Kidney (tissue), 14 donors: Measurements from ENCODE around the gene IGSF22. TPM values are rescaled to one million over a fixed set of nuclear protein-coding genes. Genes with fewer than 3 reads are reported as not detected.

Source experiments
- DNase-seq, 5 donors: peaks; one replicate each; pipeline ENCODE4 v3.0.0-alpha.2; 2013 to 2020
- FAIRE-seq: peaks from 2 replicates; lab custom pipeline; 2012; peaks lifted over from hg19 to GRCh38; lab: Jason Lieb, UNC
- H3K27ac ChIP-seq, 2 donors: one replicate each; pipeline ENCODE4 v1.7.0; 2013; ENCODE audit warnings: low read depth in 2 of 2, low read length in 2 of 2, inconsistent platforms in 1 of 2
- H3K27me3 ChIP-seq: one replicate; pipeline ENCODE4 v1.7.1; 2013; ENCODE audit warnings: low read length, inconsistent platforms; ENCODE audit not compliant: control insufficient read depth, insufficient read depth
- H3K36me3 ChIP-seq, 3 donors: one replicate each; pipeline versions ENCODE4 v1.7.0 to v1.7.1; 2013; ENCODE audit warnings: low read length in 3 of 3, control low read depth in 1 of 3, inconsistent platforms in 1 of 3; ENCODE audit not compliant: insufficient read depth in 3 of 3, control insufficient read depth in 2 of 3
- H3K4me1 ChIP-seq, 3 donors: one replicate each; pipeline versions ENCODE4 v1.7.0 to v1.7.1; 2013; ENCODE audit warnings: low read length in 3 of 3, inconsistent platforms in 1 of 3, low read depth in 1 of 3; ENCODE audit not compliant: control insufficient read depth in 2 of 3, insufficient read depth in 2 of 3
- H3K4me3 ChIP-seq, 3 donors: one replicate each; pipeline versions ENCODE4 v1.7.0 to v1.8.1; 2013; ENCODE audit warnings: low read length in 3 of 3, control low read depth in 1 of 3, inconsistent platforms in 1 of 3
- H3K9ac ChIP-seq, 3 donors: one replicate each; pipeline versions ENCODE4 v1.7.0 to v1.7.1; 2013; ENCODE audit warnings: low read length in 3 of 3, control low read depth in 1 of 3, inconsistent platforms in 1 of 3
- H3K9me3 ChIP-seq, 3 donors: one replicate each; pipeline versions ENCODE4 v1.7.0 to v1.7.1; 2013; ENCODE audit warnings: low read length in 3 of 3, control low read depth in 1 of 3, inconsistent platforms in 1 of 3; ENCODE audit not compliant: control insufficient read depth in 2 of 3, insufficient read depth in 1 of 3
- CTCF ChIP-seq: IDR thresholded peaks from 3 replicates; pipeline ENCODE4 v1.5.1; 2012; ENCODE audit warnings: mild to moderate bottlenecking, moderate library complexity, borderline replicate concordance; ENCODE audit not compliant: insufficient read depth; ENCODE audit errors: extremely low read depth
- intact Hi-C: fragments of 100-400 bp; cut with DNase I; formaldehyde crosslinking; loops from one replicate; pipeline ENCODE4 v1.11.1; 2022
- polyA plus RNA-seq: library from polyadenylated mRNA; stranded (reverse); fragments of 350-450 nt; fragmentation: Illumina TruSeq; extraction: RNeasy Lipid Tissue Mini Kit (QIAGEN cat#74804); gene quantifications from one replicate; pipeline ENCODE4 v1.2.3, GENCODE V29; 2014; ENCODE audit warnings: low read depth, low replicate concordance; ENCODE audit not compliant: insufficient read depth
- total RNA-seq: library from RNA; stranded (reverse); fragmentation: NEBNext Ultra II Directional; extraction: Animal tissue kit (Norgen Biotek cat#: 25700); gene quantifications from one replicate; pipeline ENCODE4 v1.2.1, GENCODE V29; 2021
- donor health status: control.
- donor health status: control.
- donor health status: control.
- donor health status: control.
- donor health status: control.
- donor health status: DM: yes; HTN: yes; CAD: no.
- donor health status: Normal renal cell carcinoma (clear cell type).

The IGSF22 gene
- total and polyA plus RNA-seq, 2 donors from 2014 or later = 2.5 to 2.8 TPM

- Histone ChIP-seq H3K9ac (no peak overlapping the region), H3K4me1 (no peaks in the 10 kb centered on the region), H3K27me3 (no peaks in the 10 kb centered on the region), H3K9me3 (no peaks in the 10 kb centered on the region), H3K27ac (no peak overlapping the region), H3K36me3 (no peaks in the 10 kb centered on the region), H3K4me3 (no peak overlapping the region)
- no peak for TF ChIP-seq CTCF
- intact Hi-C loops = no loop called here
- no peak for FAIRE-seq
- DNase-seq = no peak
Measured at GRCh38 chr11:18736590-18737148, 10.7 kb upstream of the IGSF22 start.

GRCh38 chr11:18733202-18733601, 7.2 kb upstream of the IGSF22 start:
- Histone ChIP-seq H3K4me3 (no peak overlapping the region), H3K27me3 (no peaks in the 10 kb centered on the region), H3K4me1 (no peaks in the 10 kb centered on the region), H3K27ac (no peak overlapping the region), H3K36me3 (no peaks in the 10 kb centered on the region), H3K9ac (no peak overlapping the region), H3K9me3 (no peaks in the 10 kb centered on the region)
- no peak for TF ChIP-seq CTCF
- FAIRE-seq (no peak), DNase-seq (no peak)
- intact Hi-C loops = no loop called here

GRCh38 chr11:18731949-18732821, 6.2 kb upstream of the IGSF22 start:
- H3K9me3 ChIP-seq = no peaks in the 10 kb centered on the region
- no peaks in the 10 kb centered on the region for H3K4me1 ChIP-seq
- TF ChIP-seq CTCF = peak; percentile 96
- no peaks in the 10 kb centered on the region for H3K36me3 ChIP-seq
- no peak overlapping the region for H3K9ac ChIP-seq
- FAIRE-seq (no peak), DNase-seq (peak in 4 of 5 donors; percentile 61 to 75 (median 72))
- intact Hi-C loops = no loop called here
- no peaks in the 10 kb centered on the region for H3K27me3 ChIP-seq
- H3K4me3 ChIP-seq = no peak overlapping the region
- H3K27ac ChIP-seq = no peak overlapping the region
